ENCODE measurements around the gene NIN.

The NIN gene

GRCh38 chr14:50797250-50798047 is 33.5 kb downstream of the NIN start:
- intact Hi-C loops (cut with DNase I): no loop called here

GRCh38 chr14:50796390-50796789 is 34.6 kb downstream of the NIN start:
- intact Hi-C loops (cut with DNase I): no loop called here
- DNase-seq: no peak

More at GRCh38 chr14:50797250-50798047, 33.5 kb downstream of the NIN start:
- no peak for DNase-seq

- intact Hi-C loops (cut with DNase I): no loop called here
- no peak for DNase-seq
These were observed 35.1 kb downstream of the NIN start for GRCh38 chr14:50795909-50796308.

GRCh38 chr14:50795142-50795541 is 35.8 kb downstream of the NIN start:
- intact Hi-C loops (cut with DNase I): no loop called here
- no peak for DNase-seq

- intact Hi-C loops (cut with DNase I): no loop called here
- DNase-seq: no peak
These were observed 36.8 kb downstream of the NIN start for GRCh38 chr14:50794068-50794645.

GRCh38 chr14:50792634-50793068 is 38.3 kb downstream of the NIN start:
- intact Hi-C loops (cut with DNase I): no loop called here
- peak in 1 of 10 donors; percentile 32 for DNase-seq

- no peak for DNase-seq
- intact Hi-C loops (cut with DNase I): no loop called here
These were observed 38.9 kb downstream of the NIN start for GRCh38 chr14:50792051-50792477.

- no peak for DNase-seq
- intact Hi-C loops (cut with DNase I): no loop called here
These were observed 39.8 kb downstream of the NIN start for GRCh38 chr14:50791201-50791600.

GRCh38 chr14:50790589-50790988 is 40.4 kb downstream of the NIN start:
- no peak for DNase-seq
- intact Hi-C loops (cut with DNase I): no loop called here

GRCh38 chr14:50786751-50787464 is 44.1 kb downstream of the NIN start:
- no peak for DNase-seq
- intact Hi-C loops (cut with DNase I): loop anchor here (10.0 kb wide), 1 partner anchor 68 kb away; no protein-coding TSS in a partner anchor

- intact Hi-C loops (cut with DNase I): loop anchor here (10.0 kb wide), 1 partner anchor 69 kb away; no protein-coding TSS in a partner anchor
- DNase-seq: no peak
These were observed 45.4 kb downstream of the NIN start for GRCh38 chr14:50785457-50786063.

GRCh38 chr14:50784683-50785456 is 46.1 kb downstream of the NIN start:
- intact Hi-C loops (cut with DNase I): loop anchor here (10.0 kb wide), 1 partner anchor 70 kb away; no protein-coding TSS in a partner anchor

GRCh38 chr14:50783563-50783962 is 47.4 kb downstream of the NIN start:
- intact Hi-C loops (cut with DNase I): loop anchor here (10.0 kb wide), 1 partner anchor 71 kb away; no protein-coding TSS in a partner anchor
- no peak for DNase-seq

More at GRCh38 chr14:50784683-50785456, 46.1 kb downstream of the NIN start:
- DNase-seq: peak in 2 of 10 donors; percentile 73 to 86

GRCh38 chr14:50780393-50780792 is 50.6 kb downstream of the NIN start:
- intact Hi-C loops (cut with DNase I): loop anchor here (10.0 kb wide), 1 partner anchor 74 kb away; no protein-coding TSS in a partner anchor
- no peak for DNase-seq

GRCh38 chr14:50778721-50779483 is 52.1 kb downstream of the NIN start:
- intact Hi-C loops (cut with DNase I): loop anchor here (10.0 kb wide), 2 partner anchors 434 to 464 kb away; partner anchors contain the start of genes DMAC2L and L2HGDH

GRCh38 chr14:50776522-50776921 is 54.4 kb downstream of the NIN start:
- intact Hi-C loops (cut with DNase I): loop anchor here (10.0 kb wide), 2 partner anchors 432 to 462 kb away; partner anchors contain the start of genes DMAC2L and L2HGDH

More at GRCh38 chr14:50778721-50779483, 52.1 kb downstream of the NIN start:
- no peak for DNase-seq

GRCh38 chr14:50775357-50775756 is 55.6 kb downstream of the NIN start:
- DNase-seq: no peak
- intact Hi-C loops (cut with DNase I): loop anchor here (10.0 kb wide), 2 partner anchors 431 to 461 kb away; partner anchors contain the start of genes DMAC2L and L2HGDH

More at GRCh38 chr14:50776522-50776921, 54.4 kb downstream of the NIN start:
- no peak for DNase-seq

GRCh38 chr14:50774542-50775267 is 56.3 kb downstream of the NIN start:
- no peak for DNase-seq
- intact Hi-C loops (cut with DNase I): loop anchor here (5.0 to 10.0 kb wide), 3 partner anchors 232 to 460 kb away; partner anchors contain the start of genes DMAC2L and L2HGDH
